ENCODE data around the gene ZNF438. TPM values are rescaled to one million over a fixed set of nuclear protein-coding genes. Genes with fewer than 3 reads are reported as not detected.

The ZNF438 gene
- polyA plus RNA-seq, 3 donors from 2014 or later = 1.6 to 5.0 (median 3.4) TPM

GRCh38 chr10:30842185-30842584 lies 189.5 kb downstream of the ZNF438 start:
- Mint-ChIP-seq H3K27ac (no peak overlapping the region), H3K36me3 (peaks cover 0 to 4% (median 0%) of the 10 kb centered on the region in 3 donors), H3K4me1 (no peaks in the 10 kb centered on the region), H3K9me3 (no peaks in the 10 kb centered on the region), H3K27me3 (ENCODE audit: low read depth in 3 of 3) (no peaks in the 10 kb centered on the region), H3K4me3 (no peak overlapping the region)
- DNase-seq = no peak

GRCh38 chr10:30840395-30841050 lies 191.1 kb downstream of the ZNF438 start:
- H3K27me3 Mint-ChIP-seq (ENCODE audit: low read depth in 3 of 3) = no peaks in the 10 kb centered on the region
- peaks cover 0 to 4% (median 0%) of the 10 kb centered on the region in 3 donors for H3K36me3 Mint-ChIP-seq
- DNase-seq = no peak
- no peak overlapping the region for H3K4me3 Mint-ChIP-seq
- no peak overlapping the region for H3K27ac Mint-ChIP-seq
- H3K9me3 Mint-ChIP-seq = no peaks in the 10 kb centered on the region
- no peaks in the 10 kb centered on the region for H3K4me1 Mint-ChIP-seq

- Mint-ChIP-seq H3K4me1 (no peaks in the 10 kb centered on the region), H3K27ac (no peak overlapping the region), H3K9me3 (no peaks in the 10 kb centered on the region), H3K36me3 (peaks cover 0 to 4% (median 0%) of the 10 kb centered on the region in 3 donors), H3K27me3 (ENCODE audit: low read depth in 3 of 3) (no peaks in the 10 kb centered on the region), H3K4me3 (no peak overlapping the region)
- no peak for DNase-seq
Measured at GRCh38 chr10:30839652-30840051, 192.0 kb downstream of the ZNF438 start.

GRCh38 chr10:30836406-30836805 lies 195.3 kb downstream of the ZNF438 start:
- no peak for DNase-seq
- Mint-ChIP-seq H3K4me3 (no peak overlapping the region), H3K4me1 (no peaks in the 10 kb centered on the region), H3K27me3 (ENCODE audit: low read depth in 3 of 3) (peaks cover 0 to 1% (median 0%) of the 10 kb centered on the region in 3 donors), H3K27ac (no peak overlapping the region), H3K36me3 (peaks cover 0 to 4% (median 0%) of the 10 kb centered on the region in 3 donors), H3K9me3 (no peaks in the 10 kb centered on the region)

GRCh38 chr10:30835146-30835545 lies 196.5 kb downstream of the ZNF438 start:
- Mint-ChIP-seq H3K9me3 (no peaks in the 10 kb centered on the region), H3K27ac (no peak overlapping the region), H3K4me1 (no peaks in the 10 kb centered on the region), H3K36me3 (no peaks in the 10 kb centered on the region), H3K27me3 (ENCODE audit: low read depth in 3 of 3) (peaks cover 0 to 1% (median 0%) of the 10 kb centered on the region in 3 donors), H3K4me3 (no peak overlapping the region)
- DNase-seq = no peak

- Mint-ChIP-seq H3K27ac (no peak overlapping the region), H3K27me3 (ENCODE audit: low read depth in 3 of 3) (peaks cover 0 to 1% (median 0%) of the 10 kb centered on the region in 3 donors), H3K9me3 (no peaks in the 10 kb centered on the region), H3K36me3 (no peaks in the 10 kb centered on the region), H3K4me1 (no peaks in the 10 kb centered on the region), H3K4me3 (no peak overlapping the region)
- no peak for DNase-seq
Measured at GRCh38 chr10:30834651-30835050, 197.0 kb downstream of the ZNF438 start.

GRCh38 chr10:30834153-30834552 lies 197.5 kb downstream of the ZNF438 start:
- DNase-seq = no peak
- Mint-ChIP-seq H3K36me3 (no peaks in the 10 kb centered on the region), H3K27ac (no peak overlapping the region), H3K4me1 (no peaks in the 10 kb centered on the region), H3K4me3 (no peak overlapping the region), H3K9me3 (no peaks in the 10 kb centered on the region), H3K27me3 (ENCODE audit: low read depth in 3 of 3) (peaks cover 0 to 1% (median 0%) of the 10 kb centered on the region in 3 donors)

GRCh38 chr10:30833628-30833970 lies 198.1 kb downstream of the ZNF438 start:
- Mint-ChIP-seq H3K9me3 (no peaks in the 10 kb centered on the region), H3K27me3 (ENCODE audit: low read depth in 3 of 3) (peaks cover 0 to 1% (median 0%) of the 10 kb centered on the region in 3 donors), H3K4me3 (no peak overlapping the region), H3K36me3 (no peaks in the 10 kb centered on the region), H3K4me1 (no peaks in the 10 kb centered on the region), H3K27ac (no peak overlapping the region)
- no peak for DNase-seq

- Mint-ChIP-seq H3K4me1 (no peaks in the 10 kb centered on the region), H3K4me3 (no peak overlapping the region), H3K36me3 (no peaks in the 10 kb centered on the region), H3K27ac (no peak overlapping the region), H3K9me3 (no peaks in the 10 kb centered on the region), H3K27me3 (ENCODE audit: low read depth in 3 of 3) (peaks cover 0 to 1% (median 0%) of the 10 kb centered on the region in 3 donors)
- DNase-seq = no peak
Measured at GRCh38 chr10:30832749-30833627, 198.7 kb downstream of the ZNF438 start.

- Mint-ChIP-seq H3K36me3 (no peaks in the 10 kb centered on the region), H3K4me3 (no peak overlapping the region), H3K27me3 (ENCODE audit: low read depth in 3 of 3) (peaks cover 0 to 1% (median 0%) of the 10 kb centered on the region in 3 donors), H3K27ac (no peak overlapping the region), H3K9me3 (no peaks in the 10 kb centered on the region), H3K4me1 (no peaks in the 10 kb centered on the region)
- DNase-seq = no peak
Measured at GRCh38 chr10:30832001-30832748, 199.5 kb downstream of the ZNF438 start.

- H3K4me1 Mint-ChIP-seq = no peaks in the 10 kb centered on the region
- no peak overlapping the region for H3K27ac Mint-ChIP-seq
- peaks cover 0 to 1% (median 0%) of the 10 kb centered on the region in 3 donors for H3K27me3 Mint-ChIP-seq (ENCODE audit: low read depth in 3 of 3)
- H3K4me3 Mint-ChIP-seq = no peak overlapping the region
- H3K9me3 Mint-ChIP-seq = no peaks in the 10 kb centered on the region
- H3K36me3 Mint-ChIP-seq = no peaks in the 10 kb centered on the region
- no peak for DNase-seq
Measured at GRCh38 chr10:30831426-30831825, 200.2 kb downstream of the ZNF438 start.

GRCh38 chr10:30830315-30831230 lies 201.1 kb downstream of the ZNF438 start:
- Mint-ChIP-seq H3K27me3 (ENCODE audit: low read depth in 3 of 3) (peaks cover 0 to 1% (median under 1%) of the 10 kb centered on the region in 3 donors), H3K9me3 (no peaks in the 10 kb centered on the region), H3K27ac (no peak overlapping the region), H3K4me1 (no peaks in the 10 kb centered on the region), H3K36me3 (no peaks in the 10 kb centered on the region), H3K4me3 (no peak overlapping the region)
- no peak for DNase-seq

GRCh38 chr10:30829901-30830300 lies 201.8 kb downstream of the ZNF438 start:
- no peak overlapping the region for H3K27ac Mint-ChIP-seq
- H3K36me3 Mint-ChIP-seq = no peaks in the 10 kb centered on the region

More at GRCh38 chr10:30829901-30830300, 201.8 kb downstream of the ZNF438 start:
- no peak for DNase-seq
- Mint-ChIP-seq H3K4me1 (no peaks in the 10 kb centered on the region), H3K9me3 (no peaks in the 10 kb centered on the region), H3K4me3 (no peak overlapping the region), H3K27me3 (ENCODE audit: low read depth in 3 of 3) (peaks cover 0 to 2% (median 1%) of the 10 kb centered on the region in 3 donors)

Data from immature natural killer cell (primary cell).